Progenitor cell of endocrine pancreas (in vitro differentiated cells): ENCODE measurements around the gene EPB42. TPM values are rescaled to one million over a fixed set of nuclear protein-coding genes. Genes with fewer than 3 reads are reported as not detected.
"Not testable (repeated sequence)": the region's sequence is repeated elsewhere in the genome, so short reads cannot be mapped to it uniquely, and the experiment has no call there.

ENCODE experiments used
- DNase-seq: peaks from one replicate; pipeline ENCODE4 v3.0.0; 2021; ENCODE audit warnings: low spot score; ENCODE audit not compliant: unreplicated experiment
- H3K27ac Mint-ChIP-seq: 2 replicates; pipeline ENCODE4 v1.8.0; 2021; ENCODE audit warnings: mild to moderate bottlenecking, moderate library complexity, mixed read lengths
- H3K27me3 Mint-ChIP-seq: 2 replicates; pipeline ENCODE4 v1.8.0; 2021; ENCODE audit warnings: mixed read lengths
- H3K36me3 Mint-ChIP-seq: 2 replicates; pipeline ENCODE4 v1.8.0; 2022; ENCODE audit warnings: mixed read lengths; ENCODE audit not compliant: insufficient read depth
- H3K4me1 Mint-ChIP-seq: 2 replicates; pipeline ENCODE4 v1.8.0; 2021; ENCODE audit warnings: low read depth, mixed read lengths
- H3K4me3 Mint-ChIP-seq: 2 replicates; pipeline ENCODE4 v1.8.0; 2021; ENCODE audit warnings: low read depth, mild to moderate bottlenecking, moderate library complexity, mixed read lengths
- H3K9me3 Mint-ChIP-seq: 2 replicates; pipeline ENCODE4 v1.8.0; 2021; ENCODE audit warnings: low read depth, mixed read lengths
- total RNA-seq: library from RNA; stranded (reverse); gene quantifications from 2 replicates; pipeline ENCODE4 v1.2.1, GENCODE V29; 2021
- TF ChIP-seq, protein P1 (sequence below): fragments of 200-600 bp; sonication (generic); IDR thresholded peaks from one replicate; pipeline ENCODE4 v1.5.0; 2021; ENCODE audit warnings: antibody characterized with exemption, mild to moderate bottlenecking; ENCODE audit not compliant: unreplicated experiment

Gene EPB42
- total RNA-seq, 1 donor from 2014 or later, result not detected

DNA sequence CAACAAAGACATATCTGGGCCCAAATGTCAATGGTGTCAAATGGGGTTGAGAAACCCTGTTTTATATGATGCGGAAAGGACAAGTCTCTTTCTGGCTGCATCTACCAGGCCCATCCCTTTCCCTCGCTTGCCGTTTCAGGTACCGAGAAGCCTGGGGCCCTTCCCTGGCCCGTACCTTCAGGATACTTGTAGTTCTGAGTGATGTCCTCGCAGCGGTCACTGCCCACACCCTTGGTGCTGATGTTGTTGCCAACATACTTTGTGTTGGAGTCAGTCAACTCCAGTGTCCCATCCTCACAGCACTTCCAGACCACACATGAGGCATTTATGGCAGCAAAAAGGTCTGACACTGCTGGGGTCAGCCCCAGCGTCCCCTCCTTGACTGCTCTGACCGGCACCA, 13.8 kb downstream of the EPB42 start:
- TF ChIP-seq, protein P1, sequence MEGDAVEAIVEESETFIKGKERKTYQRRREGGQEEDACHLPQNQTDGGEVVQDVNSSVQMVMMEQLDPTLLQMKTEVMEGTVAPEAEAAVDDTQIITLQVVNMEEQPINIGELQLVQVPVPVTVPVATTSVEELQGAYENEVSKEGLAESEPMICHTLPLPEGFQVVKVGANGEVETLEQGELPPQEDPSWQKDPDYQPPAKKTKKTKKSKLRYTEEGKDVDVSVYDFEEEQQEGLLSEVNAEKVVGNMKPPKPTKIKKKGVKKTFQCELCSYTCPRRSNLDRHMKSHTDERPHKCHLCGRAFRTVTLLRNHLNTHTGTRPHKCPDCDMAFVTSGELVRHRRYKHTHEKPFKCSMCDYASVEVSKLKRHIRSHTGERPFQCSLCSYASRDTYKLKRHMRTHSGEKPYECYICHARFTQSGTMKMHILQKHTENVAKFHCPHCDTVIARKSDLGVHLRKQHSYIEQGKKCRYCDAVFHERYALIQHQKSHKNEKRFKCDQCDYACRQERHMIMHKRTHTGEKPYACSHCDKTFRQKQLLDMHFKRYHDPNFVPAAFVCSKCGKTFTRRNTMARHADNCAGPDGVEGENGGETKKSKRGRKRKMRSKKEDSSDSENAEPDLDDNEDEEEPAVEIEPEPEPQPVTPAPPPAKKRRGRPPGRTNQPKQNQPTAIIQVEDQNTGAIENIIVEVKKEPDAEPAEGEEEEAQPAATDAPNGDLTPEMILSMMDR, result no peak
- Mint-ChIP-seq H3K4me3 (no peak overlapping the region), H3K27me3 (peaks cover 34% of the 10 kb centered on the region), H3K4me1 (peaks cover 2% of the 10 kb centered on the region), H3K27ac (no peak overlapping the region), H3K36me3 (no peaks in the 10 kb centered on the region), H3K9me3 (no peaks in the 10 kb centered on the region)
- DNase-seq, result no peak

DNA sequence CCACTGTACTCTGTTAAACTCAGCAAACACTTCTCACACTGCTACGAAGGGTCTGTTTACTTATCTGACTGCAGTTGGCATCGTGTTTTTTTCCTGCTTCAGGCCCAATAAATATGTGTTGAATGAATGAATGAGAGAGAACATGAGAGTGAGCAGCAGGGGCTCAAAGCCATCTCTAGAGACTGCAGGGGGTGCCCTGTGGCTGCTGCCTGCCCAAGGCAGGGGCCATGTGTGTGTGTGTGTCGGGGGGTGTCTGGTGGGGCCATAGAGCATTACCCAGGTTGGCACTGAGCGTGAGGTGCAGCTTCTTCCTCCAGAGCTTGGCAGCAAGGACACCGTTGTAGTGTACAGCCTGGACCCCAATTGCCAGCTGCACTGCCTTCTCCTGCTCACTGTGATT, 14.8 kb downstream of the EPB42 start:
- H3K4me1 Mint-ChIP-seq, result peaks cover 2% of the 10 kb centered on the region
- TF ChIP-seq, protein P1, result no peak
- peaks cover 34% of the 10 kb centered on the region for H3K27me3 Mint-ChIP-seq
- no peaks in the 10 kb centered on the region for H3K36me3 Mint-ChIP-seq
- H3K9me3 Mint-ChIP-seq, result no peaks in the 10 kb centered on the region
- no peak for DNase-seq
- H3K27ac Mint-ChIP-seq, result no peak overlapping the region
- H3K4me3 Mint-ChIP-seq, result no peak overlapping the region

DNA sequence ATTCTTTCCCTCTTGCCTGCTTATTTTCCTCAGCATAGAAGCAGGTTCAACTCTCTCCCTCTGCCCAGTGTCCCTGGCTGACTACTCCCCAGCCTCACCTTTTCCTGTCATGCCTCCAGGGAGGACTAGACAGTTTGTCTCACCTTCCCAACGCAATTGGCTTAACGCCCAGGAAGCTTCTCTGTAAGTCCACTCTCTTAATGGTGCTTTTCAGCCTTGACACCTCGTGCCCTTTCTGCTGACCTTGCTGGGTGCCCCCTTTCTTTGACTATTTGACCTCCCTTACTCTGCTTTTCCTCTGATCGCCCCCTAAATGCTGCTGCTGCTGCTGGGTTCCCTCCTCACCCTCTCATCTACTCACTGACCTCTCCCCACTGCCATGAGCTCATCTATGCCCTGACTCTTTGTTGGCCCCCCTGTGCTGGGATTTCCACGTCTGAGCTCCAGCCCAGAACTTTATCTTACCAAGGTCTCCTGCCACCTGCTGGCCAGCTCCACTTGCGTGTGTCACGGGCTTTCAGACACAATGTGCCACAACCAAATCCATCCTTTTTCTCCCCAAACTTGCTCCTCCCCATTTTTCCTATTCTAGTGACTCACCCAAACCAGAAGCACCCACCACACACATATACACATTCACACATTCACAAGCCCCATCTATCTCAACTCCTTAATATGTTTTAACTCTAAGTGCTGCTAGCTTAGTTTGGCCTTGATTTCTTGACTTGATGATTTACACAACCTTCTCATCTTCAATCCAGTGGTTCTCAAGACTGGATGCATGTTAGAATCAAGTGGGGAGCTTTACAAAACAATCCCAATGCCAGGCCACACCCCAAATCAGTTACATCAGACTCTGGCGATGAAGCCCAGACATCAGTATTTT, 16.6 kb downstream of the EPB42 start:
- H3K4me1 Mint-ChIP-seq, result peaks cover 2% of the 10 kb centered on the region
- H3K4me3 Mint-ChIP-seq, result no peak overlapping the region
- no peaks in the 10 kb centered on the region for H3K9me3 Mint-ChIP-seq
- no peak overlapping the region for H3K27ac Mint-ChIP-seq
- TF ChIP-seq, protein P1, result peak; percentile 64
- no peak for DNase-seq
- peaks cover 27% of the 10 kb centered on the region for H3K27me3 Mint-ChIP-seq
- H3K36me3 Mint-ChIP-seq, result peaks cover 1% of the 10 kb centered on the region

DNA sequence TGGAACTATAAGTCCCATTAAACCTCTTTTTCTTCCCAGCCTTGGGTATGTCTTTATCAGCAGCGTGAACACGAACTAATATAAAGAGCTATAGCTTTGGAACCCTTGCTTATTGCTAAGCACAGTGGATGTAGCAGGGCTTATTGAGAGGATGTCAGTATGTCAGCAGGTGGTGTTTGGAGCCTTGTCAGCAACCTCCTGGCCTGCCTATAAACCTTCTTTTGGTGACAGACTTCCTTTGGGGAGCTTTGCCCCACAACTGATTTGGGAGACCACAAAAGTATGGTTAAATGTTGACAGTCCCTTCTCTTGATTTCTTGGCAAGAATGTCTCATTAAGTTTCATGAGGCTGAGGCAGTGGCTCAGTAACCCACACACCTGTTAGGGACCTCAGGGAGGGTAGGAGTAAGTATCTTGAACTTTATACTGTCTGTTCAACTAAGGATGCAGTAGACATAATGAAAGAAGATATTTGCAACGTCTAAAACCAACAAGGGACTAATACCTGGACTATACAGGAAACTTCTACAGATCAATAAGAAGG, 20.8 kb downstream of the EPB42 start:
- Mint-ChIP-seq H3K4me1 (peaks cover 2% of the 10 kb centered on the region), H3K36me3 (peaks cover 19% of the 10 kb centered on the region), H3K27ac (no peak overlapping the region), H3K4me3 (no peak overlapping the region), H3K27me3 (peaks cover 5% of the 10 kb centered on the region), H3K9me3 (peaks cover 8% of the 10 kb centered on the region)
- TF ChIP-seq, protein P1, result no peak
- no peak for DNase-seq

DNA sequence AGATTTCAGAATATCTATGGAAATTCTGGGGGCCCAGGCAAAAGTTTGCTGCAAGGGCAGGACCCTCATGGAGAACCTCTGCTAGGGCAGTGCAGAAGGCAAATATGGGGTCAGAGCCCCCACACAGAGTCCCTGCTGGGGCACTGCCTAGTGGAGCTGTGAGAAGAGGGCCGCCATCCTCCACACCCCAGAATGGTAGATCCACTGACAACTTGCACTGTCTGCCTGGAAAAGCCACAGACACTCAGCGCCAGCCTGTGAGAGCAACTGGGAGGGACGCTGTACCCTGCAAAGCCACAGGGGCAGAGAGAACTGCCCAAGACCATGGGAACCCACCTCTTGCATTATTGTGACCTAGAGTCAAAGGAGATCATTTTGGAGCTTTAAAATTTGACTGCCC, 21.8 kb downstream of the EPB42 start:
- peaks cover 8% of the 10 kb centered on the region for H3K9me3 Mint-ChIP-seq
- H3K27me3 Mint-ChIP-seq, result no peaks in the 10 kb centered on the region
- DNase-seq, result no peak
- no peaks in the 10 kb centered on the region for H3K4me1 Mint-ChIP-seq
- no peak overlapping the region for H3K27ac Mint-ChIP-seq
- H3K36me3 Mint-ChIP-seq, result peaks cover 22% of the 10 kb centered on the region
- TF ChIP-seq, protein P1, result no peak
- no peak overlapping the region for H3K4me3 Mint-ChIP-seq

DNA sequence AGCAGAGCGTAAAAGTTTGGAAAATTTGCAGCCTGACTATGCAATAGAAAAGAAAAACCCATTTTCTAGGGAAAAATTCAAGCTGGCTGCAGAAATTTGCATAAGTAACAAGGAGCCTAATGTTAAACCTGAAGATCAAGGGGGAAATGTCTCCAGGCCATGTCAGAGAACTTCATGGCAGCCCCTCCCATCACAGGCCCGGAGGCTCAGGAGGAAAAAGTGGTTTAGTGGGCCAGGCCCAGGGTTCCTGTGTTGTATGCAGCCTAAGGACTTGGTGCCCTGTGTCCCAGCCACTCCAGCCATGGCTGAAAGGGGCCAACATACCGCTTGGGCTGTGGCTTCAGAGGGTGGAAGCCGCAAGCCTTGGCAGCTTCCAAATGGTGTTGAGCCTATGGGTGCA, 22.3 kb downstream of the EPB42 start:
- H3K36me3 Mint-ChIP-seq, result peaks cover 22% of the 10 kb centered on the region

DNA sequence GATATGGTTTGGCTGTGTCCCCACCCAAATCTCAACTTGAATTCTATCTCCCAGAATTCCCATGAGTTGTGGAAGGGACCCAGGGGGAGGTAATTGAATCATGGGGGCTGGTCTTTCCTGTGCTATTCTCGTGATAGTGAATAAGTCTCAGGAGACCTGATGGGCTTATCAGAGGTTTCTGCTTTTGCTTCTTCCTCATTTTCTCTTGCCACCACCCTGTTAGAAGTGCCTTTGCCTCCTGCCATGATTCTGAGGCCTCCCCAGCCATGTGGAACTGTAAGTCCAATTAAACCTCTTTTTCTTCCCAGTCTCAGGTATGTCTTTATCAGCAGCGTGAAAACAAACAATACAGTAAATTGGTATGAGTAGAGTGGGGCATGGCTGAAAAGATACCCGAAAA, 23.0 kb downstream of the EPB42 start:
- DNase-seq, H3K27me3 Mint-ChIP-seq, H3K4me1 Mint-ChIP-seq, H3K9me3 Mint-ChIP-seq, H3K4me3 Mint-ChIP-seq: not testable (repeated sequence)
- H3K27ac Mint-ChIP-seq, result peak overlapping the region; percentile 5
- peaks cover 23% of the 10 kb centered on the region for H3K36me3 Mint-ChIP-seq

More for the DNA sequence above, 22.3 kb downstream of the EPB42 start:
- DNase-seq, H3K9me3 Mint-ChIP-seq, H3K27ac Mint-ChIP-seq, H3K27me3 Mint-ChIP-seq, H3K4me1 Mint-ChIP-seq, H3K4me3 Mint-ChIP-seq: not testable (repeated sequence)
